ENCODE results near the gene TMC7.
"Not testable (repeated sequence)": the region's sequence is repeated elsewhere in the genome, so short reads cannot be mapped to it uniquely, and the experiment has no call there.

TMC7 gene

DNA sequence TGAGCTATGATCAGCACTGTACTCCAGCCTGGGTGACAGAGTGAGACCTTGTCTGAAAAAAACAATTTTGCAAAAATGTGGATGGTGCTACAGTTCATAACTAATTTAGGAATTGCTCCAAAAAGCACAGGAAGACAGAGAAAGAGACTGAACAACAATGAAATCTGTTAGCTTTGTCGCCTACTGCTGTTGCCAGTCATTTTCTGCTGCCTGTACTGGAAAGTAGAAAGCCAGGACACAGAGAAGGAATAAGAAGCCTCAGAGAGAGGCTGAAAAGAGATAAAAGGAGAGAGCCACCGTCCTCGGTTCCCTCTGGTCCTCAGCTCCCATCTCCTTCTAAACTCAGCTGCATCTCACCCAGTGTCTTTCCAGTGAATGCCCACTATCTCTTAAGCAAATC is 8.6 kb upstream of the TMC7 start:
- TF ChIP-seq, protein P1, sequence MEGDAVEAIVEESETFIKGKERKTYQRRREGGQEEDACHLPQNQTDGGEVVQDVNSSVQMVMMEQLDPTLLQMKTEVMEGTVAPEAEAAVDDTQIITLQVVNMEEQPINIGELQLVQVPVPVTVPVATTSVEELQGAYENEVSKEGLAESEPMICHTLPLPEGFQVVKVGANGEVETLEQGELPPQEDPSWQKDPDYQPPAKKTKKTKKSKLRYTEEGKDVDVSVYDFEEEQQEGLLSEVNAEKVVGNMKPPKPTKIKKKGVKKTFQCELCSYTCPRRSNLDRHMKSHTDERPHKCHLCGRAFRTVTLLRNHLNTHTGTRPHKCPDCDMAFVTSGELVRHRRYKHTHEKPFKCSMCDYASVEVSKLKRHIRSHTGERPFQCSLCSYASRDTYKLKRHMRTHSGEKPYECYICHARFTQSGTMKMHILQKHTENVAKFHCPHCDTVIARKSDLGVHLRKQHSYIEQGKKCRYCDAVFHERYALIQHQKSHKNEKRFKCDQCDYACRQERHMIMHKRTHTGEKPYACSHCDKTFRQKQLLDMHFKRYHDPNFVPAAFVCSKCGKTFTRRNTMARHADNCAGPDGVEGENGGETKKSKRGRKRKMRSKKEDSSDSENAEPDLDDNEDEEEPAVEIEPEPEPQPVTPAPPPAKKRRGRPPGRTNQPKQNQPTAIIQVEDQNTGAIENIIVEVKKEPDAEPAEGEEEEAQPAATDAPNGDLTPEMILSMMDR (IDR thresholded peaks at IDR 0.05; ENCODE audit: low read depth, low read length): no peak
- no peak overlapping the region for H3K4me3 ChIP-seq (replicated peaks in 1 of 2; ENCODE audit: low read depth in 2 of 2, low read length in 2 of 2)
- no peak for DNase-seq (ENCODE audit: low read depth in 2 of 2)

- no peak overlapping the region for H3K4me3 ChIP-seq (replicated peaks in 1 of 2; ENCODE audit: low read depth in 2 of 2, low read length in 2 of 2)
- no peak for DNase-seq (ENCODE audit: low read depth in 2 of 2)
- TF ChIP-seq, protein P1 (IDR thresholded peaks at IDR 0.05; ENCODE audit: low read depth, low read length): no peak
Observed at GRCh38 chr16:18979936-18980335, 3.8 kb upstream of the TMC7 start.

DNA sequence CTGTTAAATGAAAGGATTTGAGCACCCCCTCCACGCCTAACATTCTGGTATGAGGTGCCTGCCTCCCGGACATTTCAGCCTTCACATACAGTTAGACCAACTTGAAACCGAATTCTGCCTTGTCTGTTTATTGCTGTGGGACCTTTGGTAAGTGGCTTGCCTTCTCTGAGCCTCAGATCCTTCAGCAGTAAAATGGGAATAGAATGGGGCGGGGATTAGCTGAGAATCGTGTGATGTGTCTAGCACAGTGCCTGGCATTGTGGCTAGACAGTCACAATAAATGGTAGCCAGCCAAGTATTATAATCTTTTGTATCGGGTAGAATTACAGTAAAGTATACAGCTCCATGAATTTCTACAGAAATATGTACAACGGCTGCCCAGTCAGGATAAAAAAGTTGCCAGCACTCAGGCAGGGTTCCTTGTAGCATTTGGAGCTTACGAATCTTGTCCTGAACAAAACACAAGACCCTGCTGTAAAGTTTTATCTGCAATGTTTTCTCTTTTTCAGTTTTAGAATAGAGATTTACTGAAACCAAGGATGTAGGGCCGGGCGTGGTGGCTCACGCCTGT is 786 bp downstream of the TMC7 start:
- no peak for DNase-seq (ENCODE audit: low read depth in 2 of 2)
- peak overlapping the region; percentile 45 to 55 for H3K4me3 ChIP-seq (replicated peaks in 1 of 2; ENCODE audit: low read depth in 2 of 2, low read length in 2 of 2)
- TF ChIP-seq, protein P1 (IDR thresholded peaks at IDR 0.05; ENCODE audit: low read depth, low read length): no peak

- DNase-seq (ENCODE audit: low read depth in 2 of 2); H3K4me3 ChIP-seq (replicated peaks in 1 of 2; ENCODE audit: low read depth in 2 of 2, low read length in 2 of 2): not testable (repeated sequence)
Observed at GRCh38 chr16:18985256-18985655, 1.5 kb downstream of the TMC7 start.

DNA sequence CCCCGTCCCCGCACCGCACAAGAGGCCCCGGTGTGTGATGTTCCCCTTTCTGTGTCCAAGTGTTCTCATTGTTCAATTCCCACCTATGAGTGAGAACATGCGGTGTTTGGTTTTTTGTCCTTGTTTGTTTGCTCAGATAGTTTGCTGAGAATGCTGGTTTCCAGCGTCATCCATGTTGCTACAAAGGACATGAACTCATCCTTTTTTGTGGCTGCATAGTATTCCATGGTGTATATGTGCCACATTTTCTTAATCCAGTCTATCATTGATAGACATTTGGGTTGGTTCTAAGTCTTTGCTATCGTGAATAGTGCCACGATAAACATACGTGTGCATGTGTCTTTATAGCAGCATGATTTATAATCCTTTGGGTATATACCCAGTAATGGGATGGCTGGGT is 8.0 kb downstream of the TMC7 start:
- not testable (repeated sequence) for H3K4me3 ChIP-seq (replicated peaks in 1 of 2; ENCODE audit: low read depth in 2 of 2, low read length in 2 of 2); DNase-seq (ENCODE audit: low read depth in 2 of 2)

DNA sequence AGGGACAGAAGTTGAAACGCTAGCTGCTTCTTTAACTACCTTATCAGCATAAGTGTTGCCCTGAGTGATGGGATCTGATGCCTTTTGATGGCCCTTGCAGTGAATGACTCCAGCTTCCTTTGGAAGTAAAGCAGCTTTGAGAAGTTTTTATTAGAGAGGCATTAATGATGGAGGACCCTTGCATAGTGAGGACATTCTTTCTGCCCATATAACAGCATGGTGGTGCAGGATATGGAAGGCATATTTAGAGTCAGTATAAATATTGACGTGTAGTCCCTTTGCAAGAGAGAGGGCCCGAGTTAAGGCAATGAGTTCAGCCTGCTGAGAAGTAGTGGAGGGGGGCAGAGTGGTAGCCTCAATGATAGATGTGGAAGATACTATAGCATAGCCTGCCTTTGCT is 9.8 kb downstream of the TMC7 start:
- not testable (repeated sequence) for H3K4me3 ChIP-seq (replicated peaks in 1 of 2; ENCODE audit: low read depth in 2 of 2, low read length in 2 of 2); DNase-seq (ENCODE audit: low read depth in 2 of 2)

DNA sequence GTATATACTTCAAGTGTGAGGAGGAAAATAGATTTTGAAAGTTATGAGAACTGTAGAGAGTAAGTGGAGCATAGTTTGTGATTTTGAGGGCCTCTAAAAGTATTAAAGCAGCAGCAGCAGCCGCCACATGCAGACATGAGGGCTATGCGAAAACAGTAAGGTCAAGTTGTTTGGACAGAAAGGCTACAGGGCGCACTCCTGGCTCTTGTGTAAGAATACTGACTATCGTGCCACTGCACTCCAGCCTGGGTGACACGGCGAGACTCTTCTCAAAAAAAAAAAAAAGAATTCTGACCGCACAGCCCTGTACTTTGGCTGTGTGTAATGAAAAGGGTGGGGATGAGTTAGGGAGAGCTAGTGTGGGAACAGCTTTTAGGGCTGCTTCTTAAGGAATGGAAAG is 10.4 kb downstream of the TMC7 start:
- DNase-seq (ENCODE audit: low read depth in 2 of 2); H3K4me3 ChIP-seq (replicated peaks in 1 of 2; ENCODE audit: low read depth in 2 of 2, low read length in 2 of 2): not testable (repeated sequence)

- H3K4me3 ChIP-seq (replicated peaks in 1 of 2; ENCODE audit: low read depth in 2 of 2, low read length in 2 of 2); DNase-seq (ENCODE audit: low read depth in 2 of 2): not testable (repeated sequence)
Observed at GRCh38 chr16:18995406-18995805, 11.7 kb downstream of the TMC7 start.

DNA sequence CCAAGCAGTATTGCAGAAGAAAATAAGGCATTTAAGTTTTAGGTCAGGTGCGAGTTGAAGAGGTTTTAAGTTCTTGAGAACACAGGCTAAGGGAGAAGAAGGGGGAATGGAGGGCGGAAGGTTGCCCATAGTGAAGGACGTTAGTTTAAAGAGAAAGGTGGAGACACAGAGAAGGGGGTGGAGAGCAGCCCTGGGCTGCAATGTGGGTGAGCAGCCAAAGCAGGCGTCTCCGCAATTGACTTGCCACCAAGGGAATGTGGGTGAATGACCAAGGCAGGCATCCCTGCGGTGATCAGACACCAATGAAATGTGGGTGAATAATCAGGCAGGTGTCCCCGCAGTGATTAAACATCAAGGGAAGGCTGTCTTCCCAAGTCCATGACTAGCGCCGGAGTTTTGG is 12.8 kb downstream of the TMC7 start:
- H3K4me3 ChIP-seq (replicated peaks in 1 of 2; ENCODE audit: low read depth in 2 of 2, low read length in 2 of 2); DNase-seq (ENCODE audit: low read depth in 2 of 2): not testable (repeated sequence)

DNA sequence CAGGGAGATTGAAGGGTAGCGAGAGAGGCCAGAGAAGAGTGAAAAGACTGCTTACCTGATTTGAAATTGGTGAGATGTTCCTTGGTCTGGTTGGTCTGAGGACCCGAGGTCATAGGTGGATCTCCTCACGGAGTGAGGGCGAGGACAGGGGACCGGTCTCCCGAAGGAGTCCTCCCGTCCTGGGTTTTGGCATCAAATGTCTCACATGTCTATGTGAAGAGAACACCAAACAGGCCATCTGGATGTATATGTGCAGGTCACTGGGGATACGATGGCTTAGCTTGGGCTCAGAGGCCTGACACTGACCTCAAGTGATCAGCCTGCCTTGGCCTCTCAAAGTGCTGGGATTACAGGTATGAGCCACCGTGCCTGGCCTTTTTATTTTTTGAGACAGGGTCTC is 13.3 kb downstream of the TMC7 start:
- not testable (repeated sequence) for DNase-seq (ENCODE audit: low read depth in 2 of 2); H3K4me3 ChIP-seq (replicated peaks in 1 of 2; ENCODE audit: low read depth in 2 of 2, low read length in 2 of 2)

GRCh38 chr16:18999045-18999393 is 15.3 kb downstream of the TMC7 start:
- TF ChIP-seq, protein P1 (IDR thresholded peaks at IDR 0.05; ENCODE audit: low read depth, low read length): no peak
- peak in 1 of 2 donors; percentile 7 for DNase-seq (ENCODE audit: low read depth in 2 of 2)
- H3K4me3 ChIP-seq (replicated peaks in 1 of 2; ENCODE audit: low read depth in 2 of 2, low read length in 2 of 2): no peak overlapping the region
